DLD1 (cell line): ENCODE data around the gene SLC39A11.

Source experiments
- in situ Hi-C: cut with HindIII; loops from 2 replicates; pipeline ENCODE4 v1.10.0; 2017; ENCODE audit warnings: low sequenced_read_pairs

The SLC39A11 gene

GRCh38 chr17:73048170-73048569, 44.3 kb downstream of the SLC39A11 start:
- in situ Hi-C loops: no loop called here

- in situ Hi-C loops: no loop called here
Observed at GRCh38 chr17:73045724-73046123, 46.8 kb downstream of the SLC39A11 start.

GRCh38 chr17:73043686-73044581, 48.6 kb downstream of the SLC39A11 start:
- in situ Hi-C loops: no loop called here

- in situ Hi-C loops: no loop called here
Observed at GRCh38 chr17:73042809-73043685, 49.4 kb downstream of the SLC39A11 start.

- in situ Hi-C loops: no loop called here
Observed at GRCh38 chr17:73042225-73042624, 50.3 kb downstream of the SLC39A11 start.

GRCh38 chr17:73039282-73039681, 53.2 kb downstream of the SLC39A11 start:
- in situ Hi-C loops: no loop called here

- in situ Hi-C loops: no loop called here
Observed at GRCh38 chr17:73031472-73031871, 61.0 kb downstream of the SLC39A11 start.

GRCh38 chr17:73030995-73031394, 61.5 kb downstream of the SLC39A11 start:
- in situ Hi-C loops: no loop called here

- in situ Hi-C loops: no loop called here
Observed at GRCh38 chr17:73030501-73030921, 62.0 kb downstream of the SLC39A11 start.

- in situ Hi-C loops: no loop called here
Observed at GRCh38 chr17:73029991-73030390, 62.5 kb downstream of the SLC39A11 start.

GRCh38 chr17:73029021-73029420, 63.5 kb downstream of the SLC39A11 start:
- in situ Hi-C loops: no loop called here

GRCh38 chr17:73028299-73028755, 64.2 kb downstream of the SLC39A11 start:
- in situ Hi-C loops: no loop called here

- in situ Hi-C loops: no loop called here
Observed at GRCh38 chr17:73027130-73027741, 65.3 kb downstream of the SLC39A11 start.

- in situ Hi-C loops: no loop called here
Observed at GRCh38 chr17:73025041-73025560, 67.4 kb downstream of the SLC39A11 start.

GRCh38 chr17:73023759-73024158, 68.7 kb downstream of the SLC39A11 start:
- in situ Hi-C loops: no loop called here

GRCh38 chr17:73022694-73023093, 69.8 kb downstream of the SLC39A11 start:
- in situ Hi-C loops: no loop called here

- in situ Hi-C loops: no loop called here
Observed at GRCh38 chr17:73021771-73022170, 70.7 kb downstream of the SLC39A11 start.

GRCh38 chr17:73020110-73020509, 72.4 kb downstream of the SLC39A11 start:
- in situ Hi-C loops: no loop called here

- in situ Hi-C loops: no loop called here
Observed at GRCh38 chr17:73018599-73018998, 73.9 kb downstream of the SLC39A11 start.

- in situ Hi-C loops: no loop called here
Observed at GRCh38 chr17:73017658-73018057, 74.8 kb downstream of the SLC39A11 start.

GRCh38 chr17:73015722-73016276, 76.7 kb downstream of the SLC39A11 start:
- in situ Hi-C loops: no loop called here
